ENCODE measurements around the gene EXT2.

Gene EXT2

DNA sequence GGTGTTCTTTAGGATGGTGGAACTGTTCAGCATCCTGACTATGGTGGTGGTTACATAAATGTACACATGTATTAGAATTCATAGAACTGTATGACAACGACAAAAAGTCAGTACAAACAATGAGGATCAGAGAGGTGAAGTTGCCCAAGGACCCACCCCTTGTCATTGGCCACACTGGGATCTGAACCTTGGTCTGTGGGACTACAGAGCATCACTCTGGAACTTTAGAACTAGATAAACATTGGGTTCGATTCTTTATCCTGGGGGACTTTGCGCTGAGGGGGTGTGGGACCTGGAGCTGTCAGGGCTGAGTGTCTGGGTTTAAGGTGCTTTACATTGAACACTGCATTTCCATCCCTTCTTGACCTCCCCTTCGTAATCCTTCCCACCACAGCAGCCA lies 12.8 kb upstream of the EXT2 start:
- H3K4me3 ChIP-seq (replicated peaks in 1 of 2; ENCODE audit: low read depth in 2 of 2, low read length in 2 of 2) = no peak overlapping the region
- TF ChIP-seq, protein P1, sequence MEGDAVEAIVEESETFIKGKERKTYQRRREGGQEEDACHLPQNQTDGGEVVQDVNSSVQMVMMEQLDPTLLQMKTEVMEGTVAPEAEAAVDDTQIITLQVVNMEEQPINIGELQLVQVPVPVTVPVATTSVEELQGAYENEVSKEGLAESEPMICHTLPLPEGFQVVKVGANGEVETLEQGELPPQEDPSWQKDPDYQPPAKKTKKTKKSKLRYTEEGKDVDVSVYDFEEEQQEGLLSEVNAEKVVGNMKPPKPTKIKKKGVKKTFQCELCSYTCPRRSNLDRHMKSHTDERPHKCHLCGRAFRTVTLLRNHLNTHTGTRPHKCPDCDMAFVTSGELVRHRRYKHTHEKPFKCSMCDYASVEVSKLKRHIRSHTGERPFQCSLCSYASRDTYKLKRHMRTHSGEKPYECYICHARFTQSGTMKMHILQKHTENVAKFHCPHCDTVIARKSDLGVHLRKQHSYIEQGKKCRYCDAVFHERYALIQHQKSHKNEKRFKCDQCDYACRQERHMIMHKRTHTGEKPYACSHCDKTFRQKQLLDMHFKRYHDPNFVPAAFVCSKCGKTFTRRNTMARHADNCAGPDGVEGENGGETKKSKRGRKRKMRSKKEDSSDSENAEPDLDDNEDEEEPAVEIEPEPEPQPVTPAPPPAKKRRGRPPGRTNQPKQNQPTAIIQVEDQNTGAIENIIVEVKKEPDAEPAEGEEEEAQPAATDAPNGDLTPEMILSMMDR (IDR thresholded peaks at IDR 0.05; ENCODE audit: low read depth, low read length) = no peak
- DNase-seq (ENCODE audit: low read depth in 2 of 2) = no peak

GRCh38 chr11:44083433-44083832 lies 12.0 kb upstream of the EXT2 start:
- TF ChIP-seq, protein P1 (IDR thresholded peaks at IDR 0.05; ENCODE audit: low read depth, low read length) = no peak
- no peak overlapping the region for H3K4me3 ChIP-seq (replicated peaks in 1 of 2; ENCODE audit: low read depth in 2 of 2, low read length in 2 of 2)
- DNase-seq (ENCODE audit: low read depth in 2 of 2) = no peak

DNA sequence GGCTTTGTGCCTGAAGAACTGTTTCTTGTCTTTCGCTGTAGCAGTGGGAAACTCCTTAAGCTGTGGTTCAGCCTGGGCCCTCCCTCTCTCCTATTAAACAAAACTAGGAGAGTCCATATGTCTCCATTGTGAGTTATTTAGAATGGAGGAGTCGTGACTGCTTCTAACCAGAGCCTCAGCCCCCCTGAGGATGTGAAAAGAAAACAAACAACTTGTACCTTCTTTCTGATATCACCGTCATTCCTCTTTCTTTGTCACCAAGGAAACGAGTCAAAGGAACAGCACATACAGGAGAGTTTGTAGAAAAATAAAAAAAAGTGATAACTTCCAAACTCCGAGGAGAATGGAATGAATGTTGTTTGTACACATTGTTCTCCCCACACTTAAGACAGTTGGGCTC lies 11.6 kb upstream of the EXT2 start:
- TF ChIP-seq, protein P1 (IDR thresholded peaks at IDR 0.05; ENCODE audit: low read depth, low read length) = no peak
- no peak overlapping the region for H3K4me3 ChIP-seq (replicated peaks in 1 of 2; ENCODE audit: low read depth in 2 of 2, low read length in 2 of 2)
- DNase-seq (ENCODE audit: low read depth in 2 of 2) = peak; percentile 43 to 61

DNA sequence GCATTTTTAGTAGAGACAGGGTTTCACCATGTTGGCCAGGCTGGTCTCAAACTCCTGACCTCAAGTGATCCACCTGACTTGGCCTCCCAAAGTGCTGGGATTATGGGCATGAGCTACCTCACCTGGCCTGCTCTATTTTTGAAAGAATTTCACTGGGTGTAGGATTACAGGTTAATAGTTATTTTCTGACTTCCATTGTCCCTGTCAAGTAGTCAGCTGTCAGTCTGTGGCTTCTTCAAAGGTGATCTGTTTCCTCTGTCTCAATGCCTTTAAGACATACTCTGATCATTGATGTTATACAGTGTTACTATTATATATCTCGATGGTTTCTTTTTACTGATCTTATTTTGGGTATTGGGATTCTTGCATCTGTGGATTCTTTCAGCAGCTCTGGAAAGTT lies 10.1 kb upstream of the EXT2 start:
- TF ChIP-seq, protein P1 (IDR thresholded peaks at IDR 0.05; ENCODE audit: low read depth, low read length) = no peak
- no peak for DNase-seq (ENCODE audit: low read depth in 2 of 2)

DNA sequence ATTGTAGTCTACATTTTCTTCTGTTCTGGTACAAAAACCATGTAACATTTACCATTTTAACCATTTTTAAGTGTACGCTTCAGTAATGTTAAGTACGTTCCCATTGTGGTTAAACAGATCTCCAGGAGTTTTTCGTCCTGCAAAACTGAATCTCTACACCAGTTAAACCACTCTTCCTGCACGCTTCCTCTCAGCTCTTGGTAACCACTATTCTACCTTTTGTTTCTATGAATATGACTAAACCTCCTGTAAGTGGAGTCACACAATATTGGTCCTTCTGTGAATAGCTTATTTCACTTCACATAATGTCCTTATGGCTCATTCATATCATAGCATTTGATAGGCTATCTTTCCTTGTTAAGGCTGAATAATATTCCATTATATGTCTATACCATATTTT lies 7.1 kb upstream of the EXT2 start:
- DNase-seq (ENCODE audit: low read depth in 2 of 2) = no peak
- TF ChIP-seq, protein P1 (IDR thresholded peaks at IDR 0.05; ENCODE audit: low read depth, low read length) = no peak
- H3K4me3 ChIP-seq (replicated peaks in 1 of 2; ENCODE audit: low read depth in 2 of 2, low read length in 2 of 2) = no peak overlapping the region

More for the DNA sequence above, 10.1 kb upstream of the EXT2 start:
- H3K4me3 ChIP-seq (replicated peaks in 1 of 2; ENCODE audit: low read depth in 2 of 2, low read length in 2 of 2) = no peak overlapping the region

- TF ChIP-seq, protein P1 (IDR thresholded peaks at IDR 0.05; ENCODE audit: low read depth, low read length) = no peak
- DNase-seq (ENCODE audit: low read depth in 2 of 2) = no peak
- H3K4me3 ChIP-seq (replicated peaks in 1 of 2; ENCODE audit: low read depth in 2 of 2, low read length in 2 of 2) = no peak overlapping the region
Observed at GRCh38 chr11:44088871-44089270, 6.6 kb upstream of the EXT2 start.

DNA sequence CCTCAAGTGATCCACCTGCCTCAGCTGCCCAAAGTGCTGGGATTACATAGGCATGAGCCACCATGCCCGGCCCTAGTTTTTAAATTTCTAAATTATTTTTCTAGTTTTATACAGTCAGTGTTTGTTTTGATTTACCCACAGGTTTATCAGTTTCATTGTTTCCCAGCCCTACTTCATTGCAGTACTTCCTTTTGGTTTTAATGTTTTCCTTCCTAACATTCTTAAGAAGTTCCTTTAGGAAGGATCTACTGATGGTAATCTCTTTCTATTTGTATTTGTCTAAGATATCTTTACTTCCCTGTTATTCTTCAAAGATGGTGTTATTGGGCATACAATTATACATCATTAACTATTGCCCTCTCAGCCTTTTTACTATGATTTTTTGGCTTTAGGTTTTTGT lies 4.9 kb upstream of the EXT2 start:
- no peak for DNase-seq (ENCODE audit: low read depth in 2 of 2)
- H3K4me3 ChIP-seq (replicated peaks in 1 of 2; ENCODE audit: low read depth in 2 of 2, low read length in 2 of 2) = no peak overlapping the region
- TF ChIP-seq, protein P1 (IDR thresholded peaks at IDR 0.05; ENCODE audit: low read depth, low read length) = no peak

All from cardiac fibroblast (primary cell).